A673 (cell line): ENCODE results near the gene CTDSP1. TPM values are rescaled to one million over a fixed set of nuclear protein-coding genes. Genes with fewer than 3 reads are reported as not detected.

Experiments used
- BruUV-seq: library from RNA; stranded (reverse); fragments of 400-500 nt; replicated peaks from 2 replicates; lab custom pipeline; 2021; lab: Mats Ljungman, UMichigan
- CTCF ChIA-PET: fragments of 300-600 bp; sonication (Branson Sonifier 250); formaldehyde crosslinking; loops from one replicate; lab custom pipeline; 2022; ENCODE audit warnings: antibody characterized with exemption; lab: Charles Lee
- POLR2A ChIA-PET: fragments of 300-600 bp; sonication (Branson Sonifier 250); formaldehyde crosslinking; loops from one replicate; lab custom pipeline; 2022; ENCODE audit warnings: antibody characterized with exemption; ENCODE audit not compliant: low non-redundant PET; lab: Charles Lee
- DNase-seq: peaks from one replicate; pipeline ENCODE4 v3.0.0-alpha.2; 2015; ENCODE audit warnings: low spot score
- H3K27ac ChIP-seq: fragments of 200-600 bp; sonication (generic); 2 replicates; pipeline ENCODE4 v1.5.1; 2016; ENCODE audit warnings: mixed run types, low read depth, mild to moderate bottlenecking, mixed read lengths, antibody characterized with exemption, low read length; ENCODE audit not compliant: poor library complexity, severe bottlenecking
- H3K27me3 ChIP-seq: fragments of 200-600 bp; sonication (generic); replicated peaks from 2 replicates; pipeline ENCODE4 v1.6.1; 2017; ENCODE audit warnings: mixed run types, low read depth, mild to moderate bottlenecking, mixed read lengths, antibody characterized with exemption, low read length; ENCODE audit not compliant: insufficient read depth, poor library complexity
- H3K36me3 ChIP-seq: fragments of 200-600 bp; sonication (generic); 2 replicates; pipeline ENCODE4 v1.6.1; 2016; ENCODE audit warnings: mixed run types, mild to moderate bottlenecking, mixed read lengths, antibody characterized with exemption, low read length; ENCODE audit not compliant: insufficient read depth, poor library complexity, severe bottlenecking
- H3K4me1 ChIP-seq: fragments of 200-600 bp; sonication (generic); 2 replicates; pipeline ENCODE4 v1.6.1; 2017; ENCODE audit warnings: mixed run types, mild to moderate bottlenecking, mixed read lengths, antibody characterized with exemption, low read length; ENCODE audit not compliant: insufficient read depth, poor library complexity, severe bottlenecking
- H3K4me3 ChIP-seq: fragments of 200-600 bp; sonication (generic); 2 replicates; pipeline ENCODE4 v1.5.1; 2016; ENCODE audit warnings: low read depth, mixed run types, mild to moderate bottlenecking, mixed read lengths, low read length; ENCODE audit not compliant: poor library complexity, severe bottlenecking
- H3K9me3 ChIP-seq: fragments of 200-600 bp; sonication (generic); 2 replicates; pipeline ENCODE4 v1.6.1; 2016; ENCODE audit warnings: mixed run types, low read depth, mild to moderate bottlenecking, mixed read lengths, antibody characterized with exemption, low read length; ENCODE audit not compliant: poor library complexity, severe bottlenecking
- EZH2 ChIP-seq: fragments of 200-600 bp; sonication (generic); IDR thresholded peaks from 2 replicates; pipeline ENCODE4 v1.6.1; 2017; ENCODE audit warnings: borderline replicate concordance, low read depth, mild to moderate bottlenecking, mixed read lengths, antibody characterized with exemption, low read length; ENCODE audit not compliant: poor library complexity, severe bottlenecking
- intact Hi-C: fragments of 100-400 bp; cut with micrococcal nuclease; formaldehyde crosslinking; loops from one replicate; pipeline ENCODE4 v1.10.0; 2022; ENCODE audit not compliant: unreplicated experiment
- total RNA-seq: library from RNA; stranded (reverse); gene quantifications from 2 replicates; pipeline ENCODE4 v1.2.3, GENCODE V29; 2021
- TF ChIP-seq, protein P1 (sequence below): fragments of 300-800, 200-600 bp; sonication (generic); conservative IDR thresholded peaks from 2 replicates; pipeline ENCODE4 v1.5.1; 2017; ENCODE audit warnings: low read depth, mild to moderate bottlenecking, antibody characterized with exemption, low read length, moderate library complexity, mixed read lengths

CTDSP1 gene
- total RNA-seq, 1 experiment from 2014 or later: 72.3 TPM

- TF ChIP-seq, protein P1, sequence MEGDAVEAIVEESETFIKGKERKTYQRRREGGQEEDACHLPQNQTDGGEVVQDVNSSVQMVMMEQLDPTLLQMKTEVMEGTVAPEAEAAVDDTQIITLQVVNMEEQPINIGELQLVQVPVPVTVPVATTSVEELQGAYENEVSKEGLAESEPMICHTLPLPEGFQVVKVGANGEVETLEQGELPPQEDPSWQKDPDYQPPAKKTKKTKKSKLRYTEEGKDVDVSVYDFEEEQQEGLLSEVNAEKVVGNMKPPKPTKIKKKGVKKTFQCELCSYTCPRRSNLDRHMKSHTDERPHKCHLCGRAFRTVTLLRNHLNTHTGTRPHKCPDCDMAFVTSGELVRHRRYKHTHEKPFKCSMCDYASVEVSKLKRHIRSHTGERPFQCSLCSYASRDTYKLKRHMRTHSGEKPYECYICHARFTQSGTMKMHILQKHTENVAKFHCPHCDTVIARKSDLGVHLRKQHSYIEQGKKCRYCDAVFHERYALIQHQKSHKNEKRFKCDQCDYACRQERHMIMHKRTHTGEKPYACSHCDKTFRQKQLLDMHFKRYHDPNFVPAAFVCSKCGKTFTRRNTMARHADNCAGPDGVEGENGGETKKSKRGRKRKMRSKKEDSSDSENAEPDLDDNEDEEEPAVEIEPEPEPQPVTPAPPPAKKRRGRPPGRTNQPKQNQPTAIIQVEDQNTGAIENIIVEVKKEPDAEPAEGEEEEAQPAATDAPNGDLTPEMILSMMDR: no peak
- TF ChIP-seq EZH2: no peak
- H3K9me3 ChIP-seq: no peaks in the 10 kb centered on the region
- ChIA-PET POLR2A (no interaction called here), CTCF (no interaction called here)
- BruUV-seq: no TSS peak
- H3K27me3 ChIP-seq: no peaks in the 10 kb centered on the region
- no peak for DNase-seq
- no peak within 1 kb of the TSS for H3K27ac ChIP-seq
- no peaks in the 10 kb centered on the region for H3K36me3 ChIP-seq
- no peak within 1 kb of the TSS for H3K4me3 ChIP-seq
- H3K4me1 ChIP-seq: no peaks in the 10 kb centered on the region
- intact Hi-C loops: no loop called here
Measured at GRCh38 chr2:218381916-218382366, 17.7 kb upstream of the CTDSP1 start, which contains the start of gene SLC11A1. Gene SLC11A1, plus strand, starts transcription at chr2:218382273. Its CDS starts 96 bp downstream, at chr2:218382369.

- no peak overlapping the region for H3K27ac ChIP-seq
- ChIA-PET CTCF (no interaction called here), POLR2A (no interaction called here)
- BruUV-seq: no TSS peak
- no peak overlapping the region for H3K4me3 ChIP-seq
- no peaks in the 10 kb centered on the region for H3K27me3 ChIP-seq
- peaks cover 5% of the 10 kb centered on the region for H3K4me1 ChIP-seq
- intact Hi-C loops: no loop called here
- TF ChIP-seq, protein P1: no peak
- TF ChIP-seq EZH2: no peak
- DNase-seq: no peak
- no peaks in the 10 kb centered on the region for H3K9me3 ChIP-seq
- no peaks in the 10 kb centered on the region for H3K36me3 ChIP-seq
Measured at GRCh38 chr2:218382785-218383184, 16.9 kb upstream of the CTDSP1 start.

DNA sequence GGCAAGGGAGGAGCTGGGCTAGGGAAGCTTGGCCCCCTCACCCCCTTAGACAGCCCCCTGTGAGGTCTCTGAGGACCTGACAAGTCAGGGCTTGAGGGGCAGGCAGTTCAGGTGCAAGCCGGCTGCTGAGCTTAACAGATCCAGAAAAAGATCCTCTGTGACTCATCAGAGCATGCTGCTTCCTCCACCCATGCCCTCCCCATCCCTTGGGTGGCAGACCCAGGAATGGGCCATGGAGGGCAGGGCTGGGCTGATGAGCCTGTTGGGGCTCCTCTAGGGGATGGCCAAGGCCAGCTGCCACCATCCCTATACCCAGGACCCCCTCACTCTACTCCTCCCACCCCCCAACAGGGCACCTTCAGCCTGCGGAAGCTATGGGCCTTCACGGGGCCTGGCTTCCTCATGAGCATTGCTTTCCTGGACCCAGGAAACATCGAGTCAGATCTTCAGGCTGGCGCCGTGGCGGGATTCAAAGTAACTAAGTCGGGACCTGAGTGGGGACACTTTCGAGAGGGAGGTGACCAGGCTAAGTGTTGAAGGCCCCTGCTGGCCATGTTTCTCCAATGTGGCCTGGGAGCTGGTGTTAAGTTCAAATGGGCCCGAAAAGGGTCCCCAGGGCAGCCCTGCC lies 15.7 kb upstream of the CTDSP1 start:
- CTCF ChIA-PET: no interaction called here
- Histone ChIP-seq H3K4me3 (no peak overlapping the region), H3K36me3 (no peaks in the 10 kb centered on the region), H3K27me3 (no peaks in the 10 kb centered on the region), H3K4me1 (peaks cover 6% of the 10 kb centered on the region), H3K27ac (no peak overlapping the region), H3K9me3 (no peaks in the 10 kb centered on the region)
- intact Hi-C loops: no loop called here
- POLR2A ChIA-PET: interaction anchor here (0.5 kb wide), 1 partner anchor 276 kb away, joined by 8 read pairs; the partner anchor contains the start of genes BCS1L and ZNF142
- BruUV-seq: no TSS peak
- no peak for DNase-seq
- TF ChIP-seq, protein P1: no peak
- TF ChIP-seq EZH2: no peak
